Omental fat pad (tissue), 4 donors: Measurements from ENCODE around the gene STC2. TPM values are rescaled to one million over a fixed set of nuclear protein-coding genes. Genes with fewer than 3 reads are reported as not detected.

Experiments
- ATAC-seq: fragments of 150-250 bp; one replicate; pipeline ENCODE4 v1.9.1; 2016; ENCODE audit warnings: mild to moderate bottlenecking, moderate library complexity; ENCODE audit not compliant: low FRiP score
- DNase-seq: peaks from one replicate; pipeline ENCODE4 v3.0.0-alpha.2; 2019; ENCODE audit warnings: low spot score
- CTCF ChIP-seq, 3 donors: fragments of 450-650 bp; IDR thresholded peaks; one replicate each; pipeline ENCODE4 v1.5.1; 2016 to 2017; ENCODE audit warnings: antibody characterized with exemption in 3 of 3, mild to moderate bottlenecking in 3 of 3, moderate library complexity in 2 of 3
- total RNA-seq, 4 donors: library from RNA; depleted of rRNA; stranded (reverse); fragments of >200 nt; gene quantifications; one replicate each; pipeline ENCODE4 v1.1.0, GENCODE V29; 2016

The STC2 gene
- total RNA-seq, 4 donors from 2014 or later: 15.8 to 45.9 (median 29.1) TPM

- no peak for TF ChIP-seq CTCF (IDR thresholded peaks at IDR 0.05)
- DNase-seq (no peak), ATAC-seq (no peak)
Measured at GRCh38 chr5:173299820-173300219, 28.4 kb downstream of the STC2 start.

GRCh38 chr5:173298213-173298926 lies 29.8 kb downstream of the STC2 start:
- no peak for DNase-seq
- ATAC-seq: no peak
- no peak for TF ChIP-seq CTCF (IDR thresholded peaks at IDR 0.05)

GRCh38 chr5:173297813-173298212 lies 30.4 kb downstream of the STC2 start:
- no peak for DNase-seq
- no peak for ATAC-seq
- no peak for TF ChIP-seq CTCF (IDR thresholded peaks at IDR 0.05)

GRCh38 chr5:173296737-173297676 lies 31.2 kb downstream of the STC2 start:
- DNase-seq (no peak), ATAC-seq (no peak)
- no peak for TF ChIP-seq CTCF (IDR thresholded peaks at IDR 0.05)

GRCh38 chr5:173295796-173296195 lies 32.4 kb downstream of the STC2 start:
- DNase-seq (no peak), ATAC-seq (no peak)
- no peak for TF ChIP-seq CTCF (IDR thresholded peaks at IDR 0.05)

GRCh38 chr5:173294673-173295320 lies 33.4 kb downstream of the STC2 start:
- TF ChIP-seq CTCF (IDR thresholded peaks at IDR 0.05): no peak
- ATAC-seq: no peak
- no peak for DNase-seq
